GM19468 (cell line): ENCODE data around the gene GIMAP6.
"Not testable (repeated sequence)": the region's sequence is repeated elsewhere in the genome, so short reads cannot be mapped to it uniquely, and the experiment has no call there.

Experiments
- ATAC-seq: cut with Tn5 transposase; IDR thresholded peaks from one replicate; pipeline ENCODE4 v1.9.1; 2021; ENCODE audit warnings: mild to moderate bottlenecking, moderate library complexity, moderate number of reproducible peaks; ENCODE audit not compliant: unreplicated experiment; ENCODE audit errors: extremely low read depth

The GIMAP6 gene

GRCh38 chr7:150587551-150587950 is 44.6 kb downstream of the GIMAP6 start:
- no peak for ATAC-seq

DNA sequence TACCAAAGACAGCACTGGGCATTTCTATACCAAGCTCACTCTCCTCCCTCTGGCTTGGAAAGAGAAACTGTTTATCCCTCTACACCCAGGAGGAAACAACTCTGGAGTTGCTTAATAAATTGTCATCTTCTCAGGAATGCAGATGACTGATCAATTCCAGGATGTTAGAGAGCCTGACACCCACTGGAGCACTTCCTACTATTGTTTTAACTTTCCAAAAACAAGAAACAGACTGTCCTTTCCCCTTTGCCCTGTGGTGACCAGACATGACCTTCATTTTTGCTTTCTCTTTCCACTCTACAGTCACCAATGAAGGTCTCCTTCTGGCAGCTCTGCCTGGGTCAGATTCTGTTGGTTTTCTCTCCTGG is 45.4 kb downstream of the GIMAP6 start:
- ATAC-seq: no peak

DNA sequence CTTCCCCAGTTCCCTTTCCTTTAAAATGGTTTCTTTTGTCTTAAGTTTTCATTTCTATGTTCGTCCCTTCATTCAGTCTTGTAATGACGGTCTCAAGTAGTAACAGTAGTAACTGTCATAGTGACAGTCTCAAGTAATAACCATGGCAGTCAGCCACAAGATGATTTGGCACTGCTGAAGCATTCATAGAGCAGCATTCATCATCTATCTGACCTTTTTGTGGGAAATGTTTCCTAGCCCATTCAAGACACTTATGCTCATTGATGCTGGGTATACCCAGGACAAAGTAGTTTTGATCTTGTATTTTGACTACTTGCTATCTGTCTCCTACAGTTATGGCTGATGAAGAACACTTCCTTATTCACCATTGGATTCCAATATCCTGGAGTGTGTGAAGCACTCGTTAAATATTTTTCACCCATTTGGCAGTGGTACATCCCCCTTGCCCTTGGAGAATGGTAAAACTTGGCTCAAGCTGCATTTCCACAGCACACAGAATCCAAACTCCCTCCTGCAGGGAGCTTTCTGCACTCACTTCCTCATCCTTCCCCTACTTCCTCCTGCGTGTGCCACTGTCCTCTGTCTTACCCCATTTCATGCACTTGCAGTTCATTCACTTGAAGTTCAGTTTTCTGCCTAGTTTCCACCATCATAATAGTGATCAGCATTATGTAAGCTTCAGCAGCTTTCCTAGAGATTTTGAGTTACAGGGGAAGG is 46.0 kb downstream of the GIMAP6 start:
- ATAC-seq: no peak

DNA sequence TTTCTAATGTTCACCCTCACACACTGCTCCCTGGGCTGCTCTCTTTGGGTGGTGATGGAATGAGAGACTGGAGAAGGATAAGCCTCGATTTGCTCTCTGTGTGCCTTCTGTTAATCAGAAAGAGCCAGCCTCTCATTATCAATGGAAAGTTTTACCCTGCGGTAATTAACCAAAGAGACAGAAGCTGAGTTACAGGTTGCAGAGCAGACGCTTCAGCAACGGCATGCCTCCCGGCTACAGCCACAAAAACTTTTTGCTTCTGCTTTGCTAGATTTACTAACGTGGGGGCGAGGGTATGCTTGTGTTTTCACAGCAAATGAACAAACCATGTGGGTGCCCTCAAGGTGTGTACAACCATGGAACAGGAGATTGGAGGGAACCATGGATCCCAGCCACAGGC is 47.0 kb downstream of the GIMAP6 start:
- ATAC-seq: no peak

DNA sequence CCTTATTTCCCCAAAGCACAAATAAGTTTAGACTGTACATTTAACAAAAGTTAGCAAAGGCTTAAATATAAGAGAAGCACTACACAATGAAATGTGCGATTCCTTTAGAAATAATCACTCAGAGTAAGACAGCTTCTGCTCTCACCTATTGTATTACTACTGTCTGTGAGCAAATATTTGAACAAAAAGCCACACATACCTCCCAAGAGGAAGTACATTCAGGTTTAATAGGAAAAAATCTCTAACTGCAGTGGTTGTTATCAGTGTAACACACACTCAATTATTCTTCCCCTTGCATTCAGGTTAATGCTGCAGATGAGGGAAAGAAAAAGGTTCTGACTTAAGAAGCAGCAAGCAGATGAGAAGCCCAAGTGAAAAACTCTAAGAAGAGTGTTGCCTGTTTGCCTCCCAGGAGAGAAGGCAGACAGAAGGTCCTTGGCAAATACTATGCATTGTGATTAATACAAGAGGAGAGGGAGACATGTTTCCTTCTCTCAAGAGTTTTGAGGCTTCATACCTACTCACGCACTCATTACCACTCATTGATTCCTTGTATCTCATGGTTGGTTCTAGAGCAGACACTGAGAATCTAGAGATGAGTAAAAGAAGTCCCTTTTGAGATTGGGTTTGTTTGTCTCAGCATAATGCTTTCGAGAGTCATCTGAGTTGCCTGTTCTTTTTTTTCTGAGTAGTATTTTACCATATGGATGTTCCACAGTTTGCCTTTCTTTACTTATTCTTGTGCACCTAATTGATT is 51.4 kb downstream of the GIMAP6 start:
- ATAC-seq: no peak

- not testable (repeated sequence) for ATAC-seq
Measured at GRCh38 chr7:150579979-150580637, 52.1 kb downstream of the GIMAP6 start.
